D721Med (cell line): ENCODE results near the gene KLF9.

Experiments used
- DNase-seq: peaks from one replicate; pipeline ENCODE4 v3.0.0; 2011; ENCODE audit warnings: low spot score; ENCODE audit not compliant: insufficient read length
- FAIRE-seq: peaks from 2 replicates; lab custom pipeline; 2011; peaks lifted over from hg19 to GRCh38; lab: Jason Lieb, UNC
- CTCF ChIP-seq: IDR thresholded peaks from 2 replicates; pipeline ENCODE4 v1.5.1; 2012; ENCODE audit warnings: mild to moderate bottlenecking, control low read depth; ENCODE audit not compliant: insufficient read depth; ENCODE audit errors: missing control alignments

Gene KLF9

GRCh38 chr9:70439991-70440706, 25.7 kb upstream of the KLF9 start:
- no peak for TF ChIP-seq CTCF
- FAIRE-seq (no peak), DNase-seq (no peak)

GRCh38 chr9:70438341-70438928, 24.0 kb upstream of the KLF9 start:
- no peak for FAIRE-seq
- no peak for TF ChIP-seq CTCF
- no peak for DNase-seq

GRCh38 chr9:70435948-70436347, 21.5 kb upstream of the KLF9 start:
- no peak for TF ChIP-seq CTCF
- DNase-seq (no peak), FAIRE-seq (no peak)

GRCh38 chr9:70429899-70430298, 15.4 kb upstream of the KLF9 start:
- FAIRE-seq (no peak), DNase-seq (no peak)
- no peak for TF ChIP-seq CTCF

- DNase-seq = no peak
- TF ChIP-seq CTCF = no peak
- FAIRE-seq = no peak
These were observed 14.3 kb upstream of the KLF9 start for GRCh38 chr9:70428781-70429180.

- TF ChIP-seq CTCF = no peak
- DNase-seq = no peak
- no peak for FAIRE-seq
These were observed 12.9 kb upstream of the KLF9 start for GRCh38 chr9:70427161-70427945.
